Kidney epithelial cell (primary cell): ENCODE data around the gene ERMAP. TPM values are rescaled to one million over a fixed set of nuclear protein-coding genes. Genes with fewer than 3 reads are reported as not detected.

Experiments used
- DNase-seq: peaks from one replicate; pipeline ENCODE4 v3.0.0-alpha.2; 2010; ENCODE audit warnings: low read depth
- H3K27me3 ChIP-seq: 2 replicates; pipeline ENCODE4 v1.6.0; 2011; ENCODE audit warnings: low read length; ENCODE audit not compliant: control insufficient read depth, insufficient read depth
- H3K36me3 ChIP-seq: 2 replicates; pipeline ENCODE4 v1.5.1; 2011; ENCODE audit warnings: low read length; ENCODE audit not compliant: control insufficient read depth, insufficient read depth
- H3K4me3 ChIP-seq: 2 replicates; pipeline ENCODE4 v1.5.1; 2011; ENCODE audit warnings: low read depth, mild to moderate bottlenecking, control low read depth, low read length
- total RNA-seq: library from RNA; depleted of rRNA; stranded (reverse); fragments of >200 nt; gene quantifications from 2 replicates; pipeline ENCODE4 v1.2.3, GENCODE V29; 2015
- TF ChIP-seq, protein P1 (sequence below): IDR thresholded peaks from 2 replicates; pipeline ENCODE4 v1.5.1; 2011; ENCODE audit warnings: mild to moderate bottlenecking, moderate library complexity, low read length, control low read depth, inconsistent platforms; ENCODE audit not compliant: insufficient read depth, poor library complexity, severe bottlenecking

ERMAP gene
- total RNA-seq, 1 donor from 2014 or later, result 8.9 TPM

GRCh38 chr1:42847111-42847595 lies 30.2 kb downstream of the ERMAP start:
- no peaks in the 10 kb centered on the region for H3K27me3 ChIP-seq
- TF ChIP-seq, protein P1, sequence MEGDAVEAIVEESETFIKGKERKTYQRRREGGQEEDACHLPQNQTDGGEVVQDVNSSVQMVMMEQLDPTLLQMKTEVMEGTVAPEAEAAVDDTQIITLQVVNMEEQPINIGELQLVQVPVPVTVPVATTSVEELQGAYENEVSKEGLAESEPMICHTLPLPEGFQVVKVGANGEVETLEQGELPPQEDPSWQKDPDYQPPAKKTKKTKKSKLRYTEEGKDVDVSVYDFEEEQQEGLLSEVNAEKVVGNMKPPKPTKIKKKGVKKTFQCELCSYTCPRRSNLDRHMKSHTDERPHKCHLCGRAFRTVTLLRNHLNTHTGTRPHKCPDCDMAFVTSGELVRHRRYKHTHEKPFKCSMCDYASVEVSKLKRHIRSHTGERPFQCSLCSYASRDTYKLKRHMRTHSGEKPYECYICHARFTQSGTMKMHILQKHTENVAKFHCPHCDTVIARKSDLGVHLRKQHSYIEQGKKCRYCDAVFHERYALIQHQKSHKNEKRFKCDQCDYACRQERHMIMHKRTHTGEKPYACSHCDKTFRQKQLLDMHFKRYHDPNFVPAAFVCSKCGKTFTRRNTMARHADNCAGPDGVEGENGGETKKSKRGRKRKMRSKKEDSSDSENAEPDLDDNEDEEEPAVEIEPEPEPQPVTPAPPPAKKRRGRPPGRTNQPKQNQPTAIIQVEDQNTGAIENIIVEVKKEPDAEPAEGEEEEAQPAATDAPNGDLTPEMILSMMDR, result no peak
- H3K36me3 ChIP-seq, result no peaks in the 10 kb centered on the region
- DNase-seq, result no peak
- H3K4me3 ChIP-seq, result peak overlapping the region; percentile 85

DNA sequence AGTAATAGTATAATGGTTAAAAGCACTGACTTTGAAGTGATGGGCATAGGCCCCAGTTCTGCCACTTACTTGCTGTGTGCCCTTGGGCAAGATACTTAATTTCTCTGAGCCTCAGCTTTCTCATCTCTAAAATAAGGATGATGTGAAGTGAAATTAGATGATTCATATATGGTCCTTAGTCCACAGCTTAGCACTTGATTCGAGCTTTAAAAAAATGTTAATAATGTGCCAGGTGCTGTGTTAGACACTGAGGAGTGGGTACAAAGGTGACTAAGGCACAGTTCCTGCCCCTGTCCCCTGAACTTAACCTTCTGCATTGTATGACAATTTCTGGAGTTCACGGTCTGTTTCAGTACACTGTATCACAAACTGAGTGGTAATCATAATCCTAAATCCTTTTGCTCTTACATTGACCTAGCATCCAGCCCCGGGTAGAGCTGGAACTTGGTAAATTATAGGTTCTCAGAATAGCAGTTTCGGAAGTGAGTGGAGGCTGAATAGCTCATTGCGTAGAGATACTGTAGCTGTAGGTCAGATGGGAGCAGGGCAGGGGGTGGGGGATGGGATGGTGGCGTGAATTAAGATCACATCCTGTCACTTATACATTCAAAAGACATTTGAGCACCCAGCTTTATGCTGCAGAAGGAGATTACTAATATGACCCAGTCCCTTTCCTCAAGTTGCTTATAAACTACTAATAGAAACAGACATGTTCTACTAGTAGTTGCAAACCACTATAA lies 31.0 kb downstream of the ERMAP start:
- no peaks in the 10 kb centered on the region for H3K27me3 ChIP-seq
- H3K4me3 ChIP-seq, result no peak overlapping the region
- no peak for DNase-seq
- H3K36me3 ChIP-seq, result no peaks in the 10 kb centered on the region
- TF ChIP-seq, protein P1, result no peak

DNA sequence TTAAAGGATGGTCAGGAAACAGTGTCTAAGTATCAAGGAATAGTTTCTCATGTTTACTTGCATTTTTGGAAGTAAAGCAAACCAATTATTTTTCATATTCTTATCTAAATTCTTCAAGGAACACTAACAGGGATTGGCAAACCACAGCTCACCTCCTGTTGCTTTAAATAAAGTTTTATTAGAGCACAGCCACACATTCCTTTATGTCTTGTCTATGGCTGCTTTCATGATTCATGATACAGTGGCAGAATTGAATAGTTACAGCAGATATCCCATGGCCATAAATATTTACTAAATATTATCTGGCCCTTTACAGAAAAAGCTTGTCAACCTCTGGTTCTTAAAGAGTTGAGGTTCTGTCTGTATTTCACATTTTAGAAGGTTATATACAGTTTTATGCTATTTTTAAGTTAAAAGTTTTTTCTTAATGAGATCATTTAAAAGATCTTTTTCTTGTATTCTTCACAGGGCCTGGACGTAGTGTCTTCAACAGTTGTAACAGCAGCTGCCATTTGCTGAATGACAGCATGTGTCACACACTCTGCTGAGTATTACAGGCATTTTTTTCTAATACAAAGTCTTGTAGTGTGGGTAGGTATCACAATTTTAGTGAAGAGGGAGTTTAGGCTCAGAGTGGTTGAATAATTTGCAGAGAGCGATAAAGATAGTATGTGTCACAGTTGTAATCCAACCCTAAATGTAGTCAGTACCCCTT lies 32.1 kb downstream of the ERMAP start:
- no peak for DNase-seq

DNA sequence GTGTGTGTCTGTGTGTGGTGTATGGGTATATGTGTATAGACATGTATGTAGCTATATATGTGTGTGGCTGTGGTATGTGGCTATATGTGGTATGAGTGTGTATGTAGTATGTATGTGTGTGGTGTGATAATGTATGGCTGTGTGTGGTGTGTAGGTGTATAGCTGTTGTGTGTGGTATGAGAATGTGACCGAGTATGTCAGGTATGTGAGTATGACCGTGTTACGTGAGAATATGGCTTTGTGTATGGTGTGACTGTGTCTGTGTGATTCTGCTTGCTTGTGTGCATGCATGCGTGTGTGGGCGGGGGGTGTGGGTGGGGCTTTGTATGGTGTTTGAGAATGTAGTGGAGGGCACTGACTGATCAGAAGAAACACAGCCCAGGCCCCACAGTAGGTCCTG lies 33.0 kb downstream of the ERMAP start:
- Histone ChIP-seq H3K36me3 (no peaks in the 10 kb centered on the region), H3K27me3 (no peaks in the 10 kb centered on the region), H3K4me3 (no peak overlapping the region)
- no peak for DNase-seq
- TF ChIP-seq, protein P1, result no peak

More for the DNA sequence above, 32.1 kb downstream of the ERMAP start:
- H3K36me3 ChIP-seq, result no peaks in the 10 kb centered on the region
- H3K4me3 ChIP-seq, result no peak overlapping the region
- no peaks in the 10 kb centered on the region for H3K27me3 ChIP-seq
- TF ChIP-seq, protein P1, result no peak

GRCh38 chr1:42851420-42851819 lies 34.5 kb downstream of the ERMAP start:
- no peak for DNase-seq
- TF ChIP-seq, protein P1, result no peak
- no peaks in the 10 kb centered on the region for H3K27me3 ChIP-seq

More at GRCh38 chr1:42851420-42851819, 34.5 kb downstream of the ERMAP start:
- Histone ChIP-seq H3K4me3 (no peak overlapping the region), H3K36me3 (no peaks in the 10 kb centered on the region)
